K562 (cell line): ENCODE measurements around the gene TAF4. TPM values are rescaled to one million over a fixed set of nuclear protein-coding genes. Genes with fewer than 3 reads are reported as not detected.

Experiments used
- ATAC-seq: fragments of 200-7000 bp; cut with Tn5 transposase; 3 replicates; pipeline ENCODE4 v1.9.1; 2020; ENCODE audit warnings: moderate library complexity
- BruUV-seq: library from RNA; stranded (reverse); fragments of 400-500 nt; replicated peaks from 2 replicates; lab custom pipeline; 2021; lab: Mats Ljungman, UMichigan
- CTCF ChIA-PET: fragments of 300-600 bp; formaldehyde crosslinking; extraction: SDS; loops from one replicate; lab custom pipeline; 2021; ENCODE audit warnings: low intra/inter-chr PET ratio; lab: Yijun Ruan, JAX
- POLR2A ChIA-PET: fragments of 300-600, 350-650 bp; sonication (Branson Sonifier 250); formaldehyde crosslinking; extraction: SDS; loops from one replicate; lab custom pipeline; 2021; ENCODE audit warnings: antibody characterized with exemption, inconsistent platforms; lab: Yijun Ruan, JAX
- DNase-seq, 4 experiments: peaks; one replicate each; pipeline versions ENCODE4 v3.0.0 to v3.0.0-alpha.2; 2011 to 2018; ENCODE audit warnings: low spot score in 3 of 4, mixed read lengths in 3 of 4; ENCODE audit errors: extremely low read depth in 1 of 4
- FAIRE-seq: peaks from 2 replicates; lab custom pipeline; 2011; peaks lifted over from hg19 to GRCh38; lab: Jason Lieb, UNC
- H2AFZ ChIP-seq: 2 replicates; pipeline ENCODE4 v1.6.0; 2011; ENCODE audit warnings: low read depth, low read length, control low read depth, inconsistent platforms
- H3K27ac ChIP-seq: fragments of 200-600 bp; 3 replicates; pipeline ENCODE4 v1.8.0; 2011; ENCODE audit warnings: low read depth, mild to moderate bottlenecking, control low read depth, inconsistent platforms, low read length, moderate library complexity, mixed read lengths; ENCODE audit errors: extremely low read depth
- H3K27me3 ChIP-seq, 2 experiments: fragments of 300-600 bp in 1 of 2; 2 replicates in 1 of 2; 3 replicates in 1 of 2; pipeline versions ENCODE4 v1.6.0 to v1.8.0; 2011; ENCODE audit warnings: inconsistent platforms in 2 of 2, low read length in 2 of 2, mild to moderate bottlenecking in 1 of 2, mixed read lengths in 1 of 2, moderate library complexity in 1 of 2; ENCODE audit not compliant: control insufficient read depth in 2 of 2, insufficient read depth in 2 of 2
- H3K36me3 ChIP-seq: fragments of 300-600 bp; 3 replicates; pipeline ENCODE4 v1.8.0; 2011; ENCODE audit warnings: mild to moderate bottlenecking, low read length, inconsistent platforms; ENCODE audit not compliant: control insufficient read depth, insufficient read depth
- H3K4me1 ChIP-seq, 2 experiments: fragments of 200-600 bp in 1 of 2; replicated peaks in 1 of 2; 2 replicates in 1 of 2; 3 replicates in 1 of 2; pipeline versions ENCODE4 v1.5.1 to v1.8.0; 2011; ENCODE audit warnings: inconsistent platforms in 2 of 2, low read length in 2 of 2, mild to moderate bottlenecking in 1 of 2, mixed read lengths in 1 of 2, moderate library complexity in 1 of 2; ENCODE audit not compliant: control insufficient read depth in 2 of 2, insufficient read depth in 2 of 2
- H3K4me2 ChIP-seq: 2 replicates; pipeline ENCODE4 v1.6.1; 2011; ENCODE audit warnings: low read length, control low read depth, inconsistent platforms, mixed read lengths; ENCODE audit not compliant: insufficient read depth
- H3K4me3 ChIP-seq: fragments of 200-600 bp; sonication (generic), shearing (Covaris generic); 2 replicates; pipeline ENCODE4 v1.5.1; 2016; ENCODE audit warnings: control low read depth, inconsistent platforms
- H3K79me2 ChIP-seq: fragments of 200-600 bp; 3 replicates; pipeline ENCODE4 v1.8.0; 2011; ENCODE audit warnings: low read length, inconsistent platforms; ENCODE audit not compliant: control insufficient read depth, insufficient read depth
- H3K9ac ChIP-seq, 2 experiments: 2 replicates each; pipeline versions ENCODE4 v1.6.0 to v1.6.1; 2011; ENCODE audit warnings: low read depth in 2 of 2, low read length in 2 of 2, control low read depth in 1 of 2, inconsistent platforms in 1 of 2, mild to moderate bottlenecking in 1 of 2, mixed read lengths in 1 of 2; ENCODE audit not compliant: insufficient read depth in 1 of 2
- H3K9me1 ChIP-seq: one replicate; pipeline ENCODE4 v1.6.0; 2011; ENCODE audit warnings: inconsistent platforms, mild to moderate bottlenecking, low read length, moderate library complexity; ENCODE audit not compliant: control insufficient read depth, insufficient read depth
- H3K9me3 ChIP-seq: replicated peaks from 2 replicates; pipeline ENCODE4 v1.5.1; 2011; ENCODE audit warnings: low read depth, low read length, inconsistent platforms; ENCODE audit not compliant: control insufficient read depth, insufficient read depth
- H4K20me1 ChIP-seq: replicated peaks from 2 replicates; pipeline ENCODE4 v1.6.1; 2011; ENCODE audit warnings: low read length, inconsistent platforms, mixed read lengths; ENCODE audit not compliant: control insufficient read depth, insufficient read depth
- AFF4 ChIP-seq: sonication (generic); formaldehyde crosslinking; IDR thresholded peaks from 2 replicates; pipeline ENCODE4 v1.8.0; 2023; ENCODE audit warnings: mild to moderate bottlenecking, missing genetic modification reagents
- FOXA1 ChIP-seq: fragments of 450-650 bp; IDR thresholded peaks from 2 replicates; pipeline ENCODE4 v1.6.1; 2016; ENCODE audit warnings: mild to moderate bottlenecking, borderline replicate concordance
- HMGN3 ChIP-seq: IDR thresholded peaks from 2 replicates; pipeline ENCODE4 v1.6.1; 2011; ENCODE audit warnings: borderline replicate concordance, low read depth, mild to moderate bottlenecking, mixed read lengths, low read length; ENCODE audit not compliant: insufficient read length; ENCODE audit errors: extremely low read depth
- MEIS2 ChIP-seq: fragments of 450-650 bp; IDR thresholded peaks from 2 replicates; pipeline ENCODE4 v1.6.1; 2014; ENCODE audit warnings: mild to moderate bottlenecking; ENCODE audit not compliant: partially characterized antibody
- MNT ChIP-seq, 2 experiments: fragments of 450-650 bp; conservative IDR thresholded peaks; 2 replicates each; pipeline ENCODE4 v1.6.1; 2017; ENCODE audit warnings: mild to moderate bottlenecking in 2 of 2, moderate library complexity in 2 of 2
- MYNN ChIP-seq, 2 experiments: sonication (generic); formaldehyde crosslinking in 1 of 2; IDR thresholded peaks; 2 replicates each; pipeline versions ENCODE4 v1.5.0 to v1.6.1; 2016 to 2020; ENCODE audit warnings: antibody characterized with exemption in 1 of 2, missing genetic modification reagents in 1 of 2
- NR2C2 ChIP-seq, 2 experiments: fragments of 200-800 bp in 1 of 2; sonication (Bioruptor generic) in 1 of 2; sonication (generic) in 1 of 2; formaldehyde crosslinking in 1 of 2; IDR thresholded peaks; 2 replicates each; pipeline versions ENCODE4 v1.6.1 to v1.8.0; 2016 to 2022; ENCODE audit warnings: mild to moderate bottlenecking in 1 of 2, missing compliant biosample characterization in 1 of 2, missing genetic modification characterization in 1 of 2, missing genetic modification reagents in 1 of 2
- PHF20 ChIP-seq: fragments of 450-650 bp; IDR thresholded peaks from 2 replicates; pipeline ENCODE4 v1.6.1; 2018; ENCODE audit not compliant: partially characterized antibody
- TCF3 ChIP-seq: sonication (generic); formaldehyde crosslinking; IDR thresholded peaks from 2 replicates; pipeline ENCODE4 v1.4.0; 2020; ENCODE audit warnings: mild to moderate bottlenecking, missing genetic modification reagents
- ZBTB34 ChIP-seq: fragments of 250-450 bp; sonication (Bioruptor Pico); IDR thresholded peaks from 2 replicates; pipeline ENCODE4 v1.8.0; 2021; ENCODE audit warnings: mild to moderate bottlenecking, moderate library complexity
- ZNF184 ChIP-seq: sonication (generic); formaldehyde crosslinking; IDR thresholded peaks from 2 replicates; pipeline ENCODE4 v1.5.0; 2020; ENCODE audit warnings: missing genetic modification reagents
- ZNF398 ChIP-seq: fragments of 250-450 bp; sonication (Bioruptor Pico); IDR thresholded peaks from 2 replicates; pipeline ENCODE4 v1.8.0; 2021; ENCODE audit warnings: moderate library complexity, mild to moderate bottlenecking, inconsistent platforms
- WGBS: fragments of 100-300 bp; shearing (Covaris generic); methylation state at CpG from one replicate; pipeline ENCODE4 v1.1.6; 2016; ENCODE audit warnings: low coverage, mixed read lengths; ENCODE audit not compliant: insufficient coverage; ENCODE audit errors: missing lambda C conversion rate; 5-methylcytosine and 5-hydroxymethylcytosine counted together
- in situ Hi-C: fragments of 300-500 bp; cut with MboI; formaldehyde crosslinking; loops from 4 replicates; pipeline ENCODE4 v1.15.0; 2018; ENCODE audit warnings: inconsistent platforms, mixed read lengths
- intact Hi-C: fragments of 100-400 bp; cut with micrococcal nuclease; formaldehyde crosslinking; loops from 2 replicates; pipeline ENCODE4 v1.14.2; 2022
- polyA plus RNA-seq, 8 experiments: library from polyadenylated mRNA; depleted of rRNA in 4 of 8; stranded (reverse) in 5 of 8; unstranded in 3 of 8; fragments of >200 nt; fragmentation: Nextera tagmentation in 2 of 8; fragmentation: Illumina TruSeq in 1 of 8; extraction: Ambion mirVana in 2 of 8; extraction: Trizol in 1 of 8; gene quantifications; 2 replicates each; pipeline versions ENCODE4 v1.2.1 to v1.2.3, GENCODE V29; 2011 to 2014; ENCODE audit warnings: inconsistent platforms in 1 of 8, missing spikeins in 1 of 8
- total RNA-seq, 7 experiments: library from RNA; depleted of rRNA in 6 of 7; stranded (reverse); fragments of >200 nt in 6 of 7; fragmentation: Illumina TruSeq in 2 of 7; extraction: Trizol in 2 of 7; gene quantifications; 2 replicates each; pipeline versions ENCODE4 v1.2.1 to v1.2.3, GENCODE V29; 2011 to 2021; ENCODE audit warnings: low replicate concordance in 1 of 7

TAF4 gene
- total and polyA plus RNA-seq, 9 of the 15 experiments (the other 6 are each of a cell fraction or from before 2014, with no cell fraction given) = 0.44 to 28.3 (median 5.6) TPM

- WGBS = 59% methylated on average over 10 of the region's 14 CpGs
- DNase-seq (no peak), FAIRE-seq (no peak), ATAC-seq (no peak)
- H2AFZ ChIP-seq = no peak overlapping the region
- no TSS peak for BruUV-seq
- H3K4me2 ChIP-seq = no peak overlapping the region
- intact Hi-C loops = no loop called here
- H3K4me1 ChIP-seq = peaks cover 0 to 14% of the 10 kb centered on the region in 2 experiments; a peak in 2 of 5 replicates
- H3K9me1 ChIP-seq = no peaks in the 10 kb centered on the region
- no peak overlapping the region for H3K9ac ChIP-seq
- ChIA-PET CTCF (no interaction called here), POLR2A (no interaction called here)
- H4K20me1 ChIP-seq = no peaks in the 10 kb centered on the region
- H3K9me3 ChIP-seq = no peaks in the 10 kb centered on the region
- no peak for TF ChIP-seq ZNF184 (CRISPR knock-in tag)
- no peak for TF ChIP-seq MNT (conservative IDR thresholded peaks at IDR 0.05)
- TF ChIP-seq MEIS2 = no peak
- no peak for TF ChIP-seq MYNN (IDR thresholded peaks at IDR 0.05)
- TF ChIP-seq MYNN (CRISPR knock-in tag; IDR thresholded peaks at IDR 0.05) = no peak
- TF ChIP-seq FOXA1 = no peak
- TF ChIP-seq ZBTB34 (CRISPR knock-in tag) = no peak
- no peak for TF ChIP-seq AFF4 (CRISPR knock-in tag)
- no peak for TF ChIP-seq PHF20
- no peak for TF ChIP-seq TCF3
- TF ChIP-seq NR2C2 (CRISPR knock-in tag; IDR thresholded peaks at IDR 0.05) = no peak
- TF ChIP-seq NR2C2 (tag; IDR thresholded peaks at IDR 0.05) = no peak
- no peak for TF ChIP-seq HMGN3
- TF ChIP-seq ZNF398 (CRISPR knock-in tag) = no peak
- H3K4me3 ChIP-seq = no peak overlapping the region
- no peaks in the 10 kb centered on the region for H3K27me3 ChIP-seq
- peaks cover 22% of the 10 kb centered on the region; the same call in 1 of the 3 replicates for H3K36me3 ChIP-seq
- in situ Hi-C loops = no loop called here
- no peak overlapping the region for H3K27ac ChIP-seq
- H3K79me2 ChIP-seq = no peaks in the 10 kb centered on the region
Measured at GRCh38 chr20:61970357-61970756, 95.3 kb downstream of the TAF4 start.
